K562 treated with DMSO at 1 percent for 4 hours (cell line): ENCODE measurements around the gene ARHGEF25. TPM values are rescaled to one million over a fixed set of nuclear protein-coding genes. Genes with fewer than 3 reads are reported as not detected.

Experiments used
- total RNA-seq: library from RNA; unstranded; fragments of 300-600 nt; gene quantifications from 2 replicates; pipeline ENCODE4 v1.2.3, GENCODE V29; 2022; ENCODE audit not compliant: insufficient read depth

The ARHGEF25 gene
- total RNA-seq, result 12.1 and 14.9 TPM in 2 replicates

GRCh38 chr12:57611108-57611826 lies at the start of gene ARHGEF25:
TSS of gene ARHGEF25 (plus strand) at chr12:57611435. CDS start at chr12:57611895, 460 bp downstream.

GRCh38 chr12:57590864-57591781 lies 20.1 kb upstream of the ARHGEF25 start, which contains the start of gene PIP4K2C:
TSS of gene PIP4K2C (plus strand) at chr12:57591192. CDS start at chr12:57591290, 98 bp downstream.

GRCh38 chr12:57604454-57604991 lies 6.7 kb upstream of the ARHGEF25 start, which contains the start of gene DTX3:
TSS of gene DTX3 (plus strand) at chr12:57604824. CDS start at chr12:57606518, 1,694 bp downstream.

GRCh38 chr12:57632958-57633840 lies 22.0 kb downstream of the ARHGEF25 start, which contains the start of gene B4GALNT1:
TSS of gene B4GALNT1 (minus strand) at chr12:57633201. CDS start at chr12:57632132, 1,069 bp downstream.

Other genes starting within 250 kb of the ARHGEF25 start
- 15.5 and 21.6 TPM in 2 replicates for gene R3HDM2, start 180.4 kb upstream of the ARHGEF25 start, total RNA-seq
- 0.31 TPM in 1 of 2 replicates, not detected in the other for gene INHBC, start 176.7 kb upstream of the ARHGEF25 start, total RNA-seq
- gene INHBE, start 156.1 kb upstream of the ARHGEF25 start, total RNA-seq, result 49.4 and 57.7 TPM in 2 replicates
- 2.6 and 3.5 TPM in 2 replicates for gene GLI1, start 151.7 kb upstream of the ARHGEF25 start, total RNA-seq
- gene ARHGAP9, start 131.6 kb upstream of the ARHGEF25 start, total RNA-seq, result 14.0 and 18.3 TPM in 2 replicates
- gene MARS1, start 123.4 kb upstream of the ARHGEF25 start, total RNA-seq, result 487 and 490 TPM in 2 replicates
- gene DDIT3, start 90.9 kb upstream of the ARHGEF25 start, total RNA-seq, result 140 and 191 TPM in 2 replicates
- gene MBD6, start 88.6 kb upstream of the ARHGEF25 start, total RNA-seq, result 15.6 and 20.0 TPM in 2 replicates
- gene DCTN2, start 64.2 kb upstream of the ARHGEF25 start, total RNA-seq, result 189 and 190 TPM in 2 replicates
- 9.7 and 11.8 TPM in 2 replicates for gene KIF5A, start 61.4 kb upstream of the ARHGEF25 start, total RNA-seq
- gene PIP4K2C, start 20.2 kb upstream of the ARHGEF25 start, total RNA-seq, result 27.5 and 31.0 TPM in 2 replicates
- gene DTX3, start 6.6 kb upstream of the ARHGEF25 start, total RNA-seq, result 0.25 TPM in 1 of 2 replicates, not detected in the other
- gene B4GALNT1, start 21.8 kb downstream of the ARHGEF25 start, total RNA-seq, result 21.1 and 36.0 TPM in 2 replicates
- 210 and 229 TPM in 2 replicates for gene OS9, start 82.7 kb downstream of the ARHGEF25 start, total RNA-seq
- gene AGAP2, start 127.3 kb downstream of the ARHGEF25 start, total RNA-seq, result 0.21 TPM in 1 of 2 replicates, not detected in the other
- gene TSPAN31, start 133.6 kb downstream of the ARHGEF25 start, total RNA-seq, result 14.0 and 16.3 TPM in 2 replicates
- gene CDK4, start 140.9 kb downstream of the ARHGEF25 start, total RNA-seq, result 194 and 214 TPM in 2 replicates
- 3.5 and 8.9 TPM in 2 replicates for gene MARCHF9, start 143.7 kb downstream of the ARHGEF25 start, total RNA-seq
- gene CYP27B1, start 155.6 kb downstream of the ARHGEF25 start, total RNA-seq, result 0.84 and 1.0 TPM in 2 replicates
- 2.9 TPM in 1 of 2 replicates, not detected in the other for gene METTL1, start 160.7 kb downstream of the ARHGEF25 start, total RNA-seq
- 4.5 and 5.7 TPM in 2 replicates for gene EEF1AKMT3, start 161.2 kb downstream of the ARHGEF25 start, total RNA-seq
- gene TSFM, start 171.4 kb downstream of the ARHGEF25 start, total RNA-seq, result 18.5 and 29.9 TPM in 2 replicates
- 4.0 and 5.3 TPM in 2 replicates for gene AVIL, start 207.3 kb downstream of the ARHGEF25 start, total RNA-seq
- 79.3 and 83.9 TPM in 2 replicates for gene CTDSP2, start 235.3 kb downstream of the ARHGEF25 start, total RNA-seq